Measurements from ENCODE around the gene DSEL.

Gene DSEL

DNA sequence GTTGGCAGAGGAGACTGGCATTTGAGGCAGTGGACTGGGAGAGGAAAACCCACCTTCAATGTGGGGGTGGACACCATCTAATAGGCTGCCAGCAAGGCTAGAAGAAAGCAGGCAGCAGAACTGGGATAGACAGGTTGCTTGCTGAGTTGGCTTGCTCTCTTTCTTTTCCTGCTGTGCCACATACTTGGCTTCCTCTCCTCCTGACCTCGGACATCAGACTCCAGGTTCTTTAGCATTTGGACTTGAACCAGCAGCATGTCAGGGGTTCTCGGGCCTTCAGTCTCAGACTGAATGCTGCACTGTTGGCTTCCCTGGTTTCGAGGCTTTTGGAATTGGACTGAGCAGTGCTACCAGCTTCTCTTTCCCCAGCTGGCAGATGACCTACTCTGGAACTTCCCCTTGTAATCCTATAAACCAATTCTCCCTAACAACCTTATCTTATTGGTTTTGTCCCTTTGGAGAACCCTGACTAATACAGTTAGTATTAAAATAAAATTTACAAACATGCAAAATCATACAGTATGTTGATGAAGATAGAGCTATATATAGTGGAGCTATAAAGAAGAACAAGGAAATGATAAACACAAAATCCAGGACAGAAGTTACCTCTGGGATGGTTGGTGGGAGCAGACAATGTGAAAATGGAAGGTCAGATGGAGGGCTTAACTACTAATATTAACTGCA, 15.9 kb downstream of the DSEL start:
- DNase-seq: no peak

DNA sequence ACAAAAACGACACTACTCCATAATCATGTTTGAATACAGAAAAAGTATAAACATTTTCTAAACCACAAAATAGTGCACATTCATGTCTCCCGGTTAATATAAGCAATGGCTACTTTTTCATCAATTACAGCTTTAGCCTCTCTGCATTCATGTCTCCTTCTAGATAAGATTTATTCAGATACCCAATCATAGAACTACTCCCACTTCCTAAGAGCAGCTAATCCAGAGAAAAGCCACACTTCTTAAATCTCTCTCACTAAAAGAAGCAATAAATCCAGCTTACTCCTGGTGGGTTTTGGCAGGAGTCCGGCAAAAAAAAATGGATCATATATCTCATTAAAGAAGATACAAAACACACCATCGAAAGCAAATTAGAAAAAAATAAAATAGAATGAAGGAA, 20.1 kb downstream of the DSEL start:
- DNase-seq: no peak

DNA sequence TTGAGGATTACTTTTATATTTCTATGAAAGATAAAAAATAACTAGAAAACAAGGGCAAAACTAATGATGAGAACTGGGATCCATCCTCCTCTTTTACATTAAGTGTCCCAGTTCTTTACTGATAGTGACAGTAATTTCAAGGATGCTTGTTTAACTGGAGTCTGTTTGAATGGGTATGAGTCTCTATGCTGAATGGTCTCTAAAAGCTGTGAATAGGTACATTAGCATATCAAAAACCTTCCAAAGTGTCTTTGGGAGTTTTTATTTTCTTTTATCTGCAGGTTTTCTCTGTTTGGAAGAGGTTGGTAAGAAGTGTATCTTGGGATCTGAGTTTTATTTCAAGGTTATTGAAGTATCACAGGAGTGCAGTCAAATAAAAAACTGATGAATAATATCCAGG, 30.0 kb downstream of the DSEL start:
- no peak for DNase-seq

DNA sequence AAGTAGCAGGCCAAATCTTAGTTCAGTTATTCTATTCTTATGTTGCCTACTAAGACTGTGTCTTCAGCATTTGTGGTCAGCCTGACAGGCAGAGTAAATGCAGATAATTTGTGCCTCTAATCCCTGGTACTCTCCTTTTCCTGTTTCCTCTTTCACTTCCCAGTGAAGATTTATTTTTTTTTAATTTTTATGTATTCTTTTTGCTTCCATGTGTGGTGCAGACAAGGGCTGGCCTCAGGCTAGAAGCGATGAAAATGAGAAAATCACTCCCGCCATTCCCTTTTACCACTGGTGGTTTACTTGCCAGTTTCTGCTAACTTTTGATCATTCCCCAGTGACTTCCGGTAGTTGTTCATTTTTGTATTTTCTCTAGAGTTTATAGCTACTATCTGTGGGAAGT, 30.9 kb downstream of the DSEL start:
- no peak for DNase-seq

DNA sequence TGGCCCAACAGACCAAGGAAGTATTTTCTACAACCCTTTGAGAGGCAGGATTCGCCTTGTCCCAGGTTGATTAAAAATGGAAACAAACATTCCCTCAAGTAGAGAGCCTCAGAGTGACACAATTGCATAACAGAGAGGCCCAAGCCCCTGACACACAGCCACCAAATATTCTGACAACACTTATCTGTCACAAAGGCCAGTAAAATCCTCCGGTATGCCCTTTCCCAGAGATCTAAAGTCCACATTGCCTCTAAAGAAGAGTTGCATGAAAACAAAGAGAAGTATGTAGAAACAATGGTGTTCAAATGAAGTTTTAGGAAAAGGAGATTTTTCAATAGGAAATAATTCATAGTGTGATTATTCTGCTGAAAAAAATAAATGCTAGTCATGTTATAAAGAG, 32.1 kb downstream of the DSEL start:
- DNase-seq: no peak

DNA sequence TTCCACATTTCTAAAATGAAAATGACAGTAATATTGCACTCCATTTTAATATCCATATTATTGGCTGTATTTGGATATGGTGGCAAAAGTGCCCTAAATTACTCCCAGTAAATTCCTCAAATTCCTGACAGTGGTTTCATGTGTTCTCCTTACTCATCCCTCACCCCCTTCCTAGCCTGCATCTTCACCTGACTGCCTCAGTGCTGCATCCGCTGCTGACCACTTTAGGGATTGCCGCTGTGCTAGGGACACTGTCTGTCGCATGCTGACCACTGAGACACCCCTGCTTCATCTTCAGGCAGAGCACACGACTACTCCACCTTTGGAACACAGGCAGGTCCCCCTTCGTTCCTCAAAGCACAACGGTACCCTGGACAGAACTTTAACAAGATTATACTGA, 32.6 kb downstream of the DSEL start:
- DNase-seq: no peak

DNA sequence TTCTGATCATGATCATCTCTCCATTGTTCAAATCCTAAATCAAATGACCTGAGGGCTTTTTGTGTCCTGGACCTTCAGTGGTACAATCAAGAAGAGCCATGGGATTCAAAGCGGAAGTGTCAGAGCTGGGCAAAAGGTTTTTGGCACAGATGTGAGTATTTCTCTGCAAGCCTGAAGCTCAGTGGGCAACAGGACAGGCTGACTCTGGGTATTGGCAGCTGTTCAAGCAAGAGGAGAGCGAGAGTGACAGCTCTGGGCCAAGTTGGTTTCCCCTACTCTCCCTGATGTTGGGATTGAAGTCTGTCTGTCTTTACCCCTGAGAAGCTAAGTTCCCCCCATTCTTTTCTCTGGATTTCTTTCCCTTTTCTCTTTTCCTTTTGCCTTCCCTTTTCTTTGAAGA, 33.3 kb downstream of the DSEL start:
- no peak for DNase-seq

DNA sequence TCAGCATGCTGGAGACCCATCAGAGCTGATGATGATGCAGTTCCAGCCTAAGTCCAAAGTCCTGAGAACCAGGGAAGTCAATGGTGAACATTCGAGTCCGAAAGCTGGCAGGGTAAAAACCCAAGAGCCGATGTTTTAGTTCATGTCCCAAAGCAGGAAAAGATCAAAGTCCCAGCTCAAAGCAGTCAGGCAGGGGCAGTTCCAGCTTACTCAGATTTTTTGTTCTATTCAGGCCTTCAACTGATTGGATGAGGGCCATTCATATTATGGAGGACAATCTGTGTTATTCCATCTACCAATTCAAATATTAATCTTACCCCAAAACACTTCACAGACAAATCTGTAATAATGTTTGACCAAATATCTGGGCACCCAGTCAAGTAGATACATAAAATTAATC, 38.3 kb downstream of the DSEL start:
- DNase-seq: no peak

DNA sequence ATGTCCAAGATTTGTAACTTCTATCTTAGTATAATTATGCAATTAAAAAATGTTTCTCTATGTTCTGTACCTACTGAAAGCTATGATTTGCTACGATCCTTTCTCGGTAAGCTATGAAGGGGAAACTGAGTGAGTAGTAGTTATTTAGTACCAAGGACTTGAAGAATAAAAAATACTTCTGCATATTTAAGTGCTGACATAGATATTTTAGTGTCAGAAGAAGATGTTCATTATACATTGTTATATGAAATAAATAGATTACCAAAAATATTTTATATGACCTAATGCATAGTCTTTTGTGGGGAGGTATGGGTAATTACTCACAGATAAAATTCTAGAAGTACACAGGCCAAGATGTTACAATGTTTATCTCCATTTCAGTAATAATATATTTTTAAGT, 39.0 kb downstream of the DSEL start:
- no peak for DNase-seq

DNA sequence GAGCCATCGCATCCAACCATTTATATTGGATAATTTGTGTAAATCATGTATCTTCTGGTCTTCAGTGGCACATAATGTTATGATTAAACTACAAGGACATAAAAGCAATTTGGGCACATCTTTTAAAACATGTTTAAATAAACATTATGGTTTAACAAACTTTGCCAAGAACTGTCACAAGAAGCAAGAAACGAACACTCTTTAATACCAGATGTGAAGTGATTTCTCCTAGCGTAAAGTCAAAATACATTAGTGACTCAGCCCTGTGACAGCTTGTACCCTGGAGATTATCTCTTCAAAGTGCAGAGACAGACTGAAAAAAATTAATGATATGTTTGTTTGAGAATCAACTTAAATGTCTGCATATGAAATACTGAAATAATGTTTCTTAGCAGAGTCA, 39.9 kb downstream of the DSEL start:
- DNase-seq: no peak

DNA sequence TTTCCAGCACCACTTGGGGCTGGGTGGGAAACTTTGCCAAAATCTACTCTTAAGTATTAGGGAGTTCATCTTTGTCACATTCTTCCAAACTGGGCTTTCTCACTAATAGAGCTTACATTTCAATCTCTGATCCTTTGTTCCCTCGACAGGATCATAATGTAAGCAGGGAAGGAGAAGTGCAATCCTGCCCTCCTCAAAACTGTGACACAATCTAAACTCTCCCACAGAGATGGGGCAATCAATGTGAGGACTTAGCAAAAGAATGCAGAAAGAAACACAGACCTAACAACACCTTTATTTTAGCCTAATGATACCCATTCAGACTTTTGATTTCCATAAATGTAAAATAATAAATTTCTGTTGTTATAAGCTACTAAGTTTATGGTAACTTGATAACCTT, 40.8 kb downstream of the DSEL start:
- DNase-seq: no peak

DNA sequence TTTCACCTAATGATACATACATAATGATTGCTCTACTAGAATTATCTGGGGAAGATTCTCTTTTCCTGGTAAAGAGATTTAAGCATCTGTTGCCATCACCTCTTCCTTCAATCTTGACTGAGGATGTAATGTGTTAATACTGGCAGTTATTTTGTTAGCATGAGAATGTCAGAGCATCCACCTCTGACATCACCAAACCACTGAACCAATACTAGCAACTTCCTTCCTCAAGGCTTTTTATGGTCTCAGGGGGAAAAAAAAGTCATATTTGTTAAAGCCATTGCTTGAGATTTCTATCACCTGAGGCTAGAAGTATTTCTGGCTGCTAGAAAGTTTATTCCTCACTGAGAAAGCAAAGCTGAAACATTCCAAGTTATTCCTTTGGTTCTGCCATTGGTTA, 48.5 kb downstream of the DSEL start:
- DNase-seq: no peak

DNA sequence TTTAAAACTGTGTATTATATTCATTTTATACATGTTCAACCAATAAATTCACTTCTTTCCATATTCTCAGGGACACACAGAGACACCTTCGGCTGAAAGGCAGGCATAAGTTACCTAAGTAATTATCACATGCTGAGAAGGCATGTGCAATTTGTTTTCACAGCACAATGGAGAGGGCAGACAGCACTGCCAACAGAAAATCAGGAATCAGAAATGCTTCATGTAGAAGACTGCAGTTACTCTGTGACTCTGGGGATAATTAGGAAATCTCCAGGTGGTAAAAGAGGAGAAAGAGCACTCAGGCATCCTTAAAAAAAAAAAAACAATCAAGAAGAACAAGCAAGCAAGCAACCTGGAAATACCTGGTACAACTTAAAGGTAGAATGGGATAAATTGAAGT, 49.3 kb downstream of the DSEL start:
- DNase-seq: no peak

DNA sequence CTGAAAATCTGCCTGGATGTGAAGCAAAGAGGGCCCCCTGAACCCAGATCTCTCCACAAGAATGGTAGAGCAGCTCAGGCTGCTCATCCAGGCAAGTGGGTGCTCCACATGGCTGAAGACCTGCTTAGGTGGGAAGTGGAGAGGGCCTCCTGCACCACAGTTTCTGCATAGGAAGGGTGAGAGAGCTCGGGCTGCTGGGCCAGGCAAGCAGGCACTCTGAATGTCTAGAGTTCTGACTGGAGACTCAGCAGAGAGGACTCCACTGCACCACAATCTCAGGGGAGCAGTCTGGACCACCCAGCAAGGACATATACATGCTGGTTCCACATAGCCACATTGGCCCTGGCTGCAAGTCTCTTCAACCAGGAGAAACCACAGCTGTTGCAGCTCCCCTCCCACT, 52.0 kb downstream of the DSEL start:
- DNase-seq: no peak

DNA sequence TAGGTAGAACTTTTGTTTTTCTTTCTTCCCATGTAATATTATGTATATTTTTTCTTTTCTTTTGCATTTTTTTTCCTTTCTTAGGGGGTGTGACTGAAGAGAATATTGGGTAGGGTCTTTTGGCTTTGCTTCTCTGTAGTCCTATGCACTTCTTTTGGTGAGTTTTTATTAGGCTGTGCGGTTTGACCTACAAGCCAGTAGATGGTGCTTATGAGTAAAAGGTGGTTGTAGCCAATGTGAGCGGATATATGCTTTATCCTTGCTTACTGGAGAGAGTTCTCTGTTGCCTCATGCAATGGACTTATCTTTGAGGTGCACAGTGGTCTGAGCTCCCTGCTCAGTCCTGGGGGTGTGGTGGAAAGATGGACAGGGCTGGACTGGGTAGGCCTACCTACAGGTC, 52.7 kb downstream of the DSEL start:
- no peak for DNase-seq

DNA sequence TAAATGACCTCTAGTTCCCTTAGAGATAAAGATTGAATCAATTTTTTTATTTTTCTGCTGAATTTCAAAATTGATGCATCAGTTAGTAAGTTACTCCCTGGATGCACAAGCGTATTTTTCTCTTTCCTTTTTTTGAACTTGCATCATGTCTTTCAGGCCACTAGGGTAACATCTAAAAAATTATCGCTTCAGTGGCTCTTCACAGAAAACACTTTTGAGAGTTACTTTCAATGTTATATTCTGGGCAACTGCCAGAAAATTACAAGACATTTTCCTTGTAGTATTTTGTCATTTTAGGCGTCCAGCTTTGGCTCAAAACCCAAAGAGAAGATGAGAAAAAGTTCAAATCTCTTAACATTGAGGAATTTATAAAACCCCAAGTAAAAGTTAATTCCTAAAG, 59.8 kb downstream of the DSEL start:
- DNase-seq: no peak

Data from activated CD8-positive, alpha-beta memory T cell treated with anti-CD3 and anti-CD28 coated beads, Interleukin-2, amount 50 U/mL, for 48 hours (primary cell).